Choroid plexus epithelial cell (primary cell): Measurements from ENCODE around the gene GNPNAT1.

Experiments used
- DNase-seq: peaks from one replicate; pipeline ENCODE4 v3.0.0-alpha.2; 2010; ENCODE audit warnings: low read depth
- H3K4me3 ChIP-seq: 2 replicates; pipeline ENCODE4 v1.5.1; 2011; ENCODE audit warnings: low read depth, mild to moderate bottlenecking, control low read depth, low read length, moderate library complexity
- TF ChIP-seq, protein P1 (sequence below): conservative IDR thresholded peaks from 2 replicates; pipeline ENCODE4 v1.5.1; 2011; ENCODE audit warnings: low read depth, mild to moderate bottlenecking, control low read depth, inconsistent platforms, low read length, moderate library complexity

The GNPNAT1 gene

DNA sequence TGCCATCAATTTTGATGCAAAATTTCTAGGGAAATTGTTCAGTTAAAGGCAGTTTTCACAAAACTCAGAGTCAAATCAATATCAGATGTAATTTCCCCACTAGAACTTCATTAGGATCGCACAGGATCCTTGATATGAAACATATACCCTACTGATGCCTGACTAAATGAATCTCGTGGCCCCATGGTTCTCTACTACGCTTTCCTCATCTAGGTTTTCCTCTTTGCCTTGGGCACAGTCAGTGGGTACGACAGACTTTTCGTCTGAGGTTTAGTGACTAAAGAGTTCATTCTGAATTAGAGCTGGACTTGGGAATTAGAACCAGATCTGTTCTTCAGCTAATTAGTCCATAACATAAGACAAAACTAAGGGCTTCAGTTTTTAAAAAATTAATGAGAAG, 42.5 kb upstream of the GNPNAT1 start:
- DNase-seq = no peak
- no peak overlapping the region for H3K4me3 ChIP-seq
- TF ChIP-seq, protein P1, sequence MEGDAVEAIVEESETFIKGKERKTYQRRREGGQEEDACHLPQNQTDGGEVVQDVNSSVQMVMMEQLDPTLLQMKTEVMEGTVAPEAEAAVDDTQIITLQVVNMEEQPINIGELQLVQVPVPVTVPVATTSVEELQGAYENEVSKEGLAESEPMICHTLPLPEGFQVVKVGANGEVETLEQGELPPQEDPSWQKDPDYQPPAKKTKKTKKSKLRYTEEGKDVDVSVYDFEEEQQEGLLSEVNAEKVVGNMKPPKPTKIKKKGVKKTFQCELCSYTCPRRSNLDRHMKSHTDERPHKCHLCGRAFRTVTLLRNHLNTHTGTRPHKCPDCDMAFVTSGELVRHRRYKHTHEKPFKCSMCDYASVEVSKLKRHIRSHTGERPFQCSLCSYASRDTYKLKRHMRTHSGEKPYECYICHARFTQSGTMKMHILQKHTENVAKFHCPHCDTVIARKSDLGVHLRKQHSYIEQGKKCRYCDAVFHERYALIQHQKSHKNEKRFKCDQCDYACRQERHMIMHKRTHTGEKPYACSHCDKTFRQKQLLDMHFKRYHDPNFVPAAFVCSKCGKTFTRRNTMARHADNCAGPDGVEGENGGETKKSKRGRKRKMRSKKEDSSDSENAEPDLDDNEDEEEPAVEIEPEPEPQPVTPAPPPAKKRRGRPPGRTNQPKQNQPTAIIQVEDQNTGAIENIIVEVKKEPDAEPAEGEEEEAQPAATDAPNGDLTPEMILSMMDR = no peak

- TF ChIP-seq, protein P1 = no peak
- DNase-seq = no peak
Observed at GRCh38 chr14:52829527-52830185, 38.2 kb upstream of the GNPNAT1 start.

GRCh38 chr14:52827426-52827825, 36.0 kb upstream of the GNPNAT1 start:
- H3K4me3 ChIP-seq = no peak overlapping the region
- DNase-seq = no peak
- TF ChIP-seq, protein P1 = no peak

More at GRCh38 chr14:52829527-52830185, 38.2 kb upstream of the GNPNAT1 start:
- no peak overlapping the region for H3K4me3 ChIP-seq

DNA sequence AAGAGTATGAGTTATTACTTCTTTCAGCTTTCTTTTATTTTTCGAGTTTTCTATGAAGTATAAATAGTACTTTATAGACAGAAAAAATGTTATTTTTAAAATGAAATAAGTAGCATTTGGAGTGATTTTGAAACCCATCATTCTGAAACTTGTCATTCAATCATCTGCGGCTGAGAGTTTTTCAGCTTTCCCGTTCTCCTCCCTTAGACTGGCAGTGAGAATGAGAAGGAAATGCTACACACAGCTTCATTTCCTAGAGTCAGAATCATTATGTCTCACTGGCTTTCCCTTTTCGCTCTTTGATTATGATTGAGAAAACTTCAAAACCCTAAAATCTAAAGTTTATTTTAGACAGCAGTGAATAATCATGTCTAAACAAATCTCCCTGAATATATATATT, 33.7 kb upstream of the GNPNAT1 start:
- no peak overlapping the region for H3K4me3 ChIP-seq
- DNase-seq = no peak
- TF ChIP-seq, protein P1 = no peak

DNA sequence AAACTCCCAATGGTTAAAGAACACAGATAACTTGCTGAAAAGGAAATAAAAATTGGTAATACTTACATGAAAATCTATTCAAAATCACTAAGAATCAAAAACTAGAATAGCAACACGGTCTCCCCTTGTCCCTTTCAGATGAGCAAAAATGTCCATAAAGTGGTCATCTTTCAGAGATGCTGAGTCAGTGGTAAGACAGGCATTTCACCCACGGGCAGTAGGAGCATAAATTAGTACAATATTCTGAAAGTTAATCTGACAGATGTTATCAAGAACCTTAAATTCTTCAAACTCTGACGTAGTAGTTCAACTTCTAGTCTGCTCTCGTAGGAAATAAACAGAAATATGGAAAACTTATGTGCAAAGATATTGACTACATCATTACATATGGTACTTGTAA, 33.1 kb upstream of the GNPNAT1 start:
- no peak for DNase-seq
- no peak overlapping the region for H3K4me3 ChIP-seq
- TF ChIP-seq, protein P1 = no peak

GRCh38 chr14:52821805-52822250, 30.4 kb upstream of the GNPNAT1 start:
- no peak for DNase-seq
- TF ChIP-seq, protein P1 = no peak
- H3K4me3 ChIP-seq = no peak overlapping the region

DNA sequence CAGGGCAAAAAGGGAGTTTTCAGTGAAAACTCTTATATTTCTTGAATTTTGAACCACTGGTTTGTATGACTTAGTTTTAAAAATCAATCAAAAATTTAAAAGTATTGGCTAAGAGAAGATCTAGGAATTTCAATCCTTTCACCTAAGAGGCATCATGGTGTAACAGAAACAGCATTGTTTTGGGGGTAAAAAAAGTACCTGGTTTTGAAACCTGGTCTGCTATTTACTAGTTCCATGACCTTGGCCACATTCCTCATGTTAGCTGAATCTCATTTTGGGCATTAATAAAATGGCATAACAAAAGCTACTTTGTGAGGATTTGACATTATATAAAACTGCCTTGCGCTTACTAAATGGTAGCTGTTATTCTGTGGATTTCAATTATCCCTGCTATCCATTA, 16.7 kb upstream of the GNPNAT1 start:
- TF ChIP-seq, protein P1 = no peak
- H3K4me3 ChIP-seq = no peak overlapping the region

More for the DNA sequence above, 16.7 kb upstream of the GNPNAT1 start:
- DNase-seq = no peak
